Measurements from ENCODE around the gene CCR5AS.
"Not testable (repeated sequence)": the region's sequence is repeated elsewhere in the genome, so short reads cannot be mapped to it uniquely, and the experiment has no call there.

The CCR5AS gene

GRCh38 chr3:46433841-46434240, 27.0 kb upstream of the CCR5AS start:
- H3K27me3 ChIP-seq, result no peaks in the 10 kb centered on the region
- no peaks in the 10 kb centered on the region for H3K36me3 ChIP-seq
- no peak overlapping the region for H3K27ac ChIP-seq
- H3K9me3 ChIP-seq, result peaks cover 0 to 12% (median 0%) of the 10 kb centered on the region in 3 donors
- ATAC-seq, result no peak
- no peak overlapping the region for H3K4me3 ChIP-seq
- H3K4me1 ChIP-seq, result no peaks in the 10 kb centered on the region
- TF ChIP-seq EP300 (IDR thresholded peaks at IDR 0.05), result no peak
- TF ChIP-seq CTCF (IDR thresholded peaks at IDR 0.05), result no peak
- TF ChIP-seq POLR2A (IDR thresholded peaks at IDR 0.05), result no peak
- no peak for TF ChIP-seq POLR2AphosphoS5 (IDR thresholded peaks at IDR 0.05)
- WGBS, 2 donors (ENCODE audit: low coverage in 1 of 2), result 75 to 78% methylated on average over 1 of the region's 1 CpG

- H3K4me1 ChIP-seq, ATAC-seq, H3K36me3 ChIP-seq, H3K27me3 ChIP-seq, H3K27ac ChIP-seq, H3K4me3 ChIP-seq: not testable (repeated sequence)
- WGBS, 2 donors (ENCODE audit: low coverage in 1 of 2), result 78 to 85% methylated on average over 3 to 4 of the region's 4 CpGs
- H3K9me3 ChIP-seq, result peaks cover 0 to 12% (median 0%) of the 10 kb centered on the region in 3 donors
Measured at GRCh38 chr3:46433118-46433517, 26.3 kb upstream of the CCR5AS start.

DNA sequence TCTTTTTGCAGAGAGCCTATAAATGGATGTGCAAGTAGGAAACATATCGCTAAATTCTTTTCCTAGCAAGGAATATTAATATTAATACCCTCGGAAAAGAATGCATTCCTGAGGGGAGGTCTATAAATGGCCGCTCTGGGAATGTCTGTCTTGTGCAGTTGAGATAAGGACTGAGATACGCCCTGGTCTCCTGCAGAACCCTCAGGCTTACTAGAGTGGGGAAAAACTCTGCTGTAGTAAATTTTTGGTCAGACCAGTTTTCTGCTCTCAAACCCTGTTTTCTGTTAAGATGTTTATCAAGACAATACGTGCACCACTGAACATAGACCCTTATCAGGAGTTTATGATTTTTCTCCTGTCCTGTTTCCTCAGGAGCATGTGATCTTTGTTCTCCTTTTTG, 25.0 kb upstream of the CCR5AS start:
- 88 to 91% methylated on average over 5 of the region's 5 CpGs for WGBS, 2 donors (ENCODE audit: low coverage in 1 of 2)
- not testable (repeated sequence) for H3K27me3 ChIP-seq, ATAC-seq, H3K4me3 ChIP-seq, H3K36me3 ChIP-seq, H3K27ac ChIP-seq, H3K4me1 ChIP-seq
- peaks cover 0 to 12% (median 0%) of the 10 kb centered on the region in 3 donors for H3K9me3 ChIP-seq

GRCh38 chr3:46430879-46431278, 24.0 kb upstream of the CCR5AS start:
- WGBS, 2 donors (ENCODE audit: low coverage in 1 of 2), result 100% methylated on average over 1 of the region's 1 CpG; no CpG with 5 or more reads in 1 of the 2 donors
- not testable (repeated sequence) for H3K36me3 ChIP-seq

DNA sequence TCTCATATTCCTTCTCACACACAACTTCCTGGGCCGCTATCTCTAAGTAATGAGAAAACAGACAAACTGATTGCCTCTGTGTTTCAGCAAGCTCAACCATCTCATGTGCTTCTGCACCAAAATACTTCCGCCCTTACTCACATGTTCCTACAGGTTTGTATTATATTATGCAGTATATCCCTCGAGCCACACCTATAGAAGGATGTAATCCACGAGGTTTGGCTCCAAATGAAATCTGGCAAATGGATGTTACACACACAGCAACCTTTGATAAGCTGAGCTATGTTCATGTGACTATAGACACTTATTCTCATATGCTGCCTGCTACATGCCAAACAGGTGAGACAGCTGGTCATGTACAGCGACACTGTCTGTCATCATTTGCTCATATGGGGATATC, 22.8 kb upstream of the CCR5AS start:
- peaks cover 0 to 12% (median 0%) of the 10 kb centered on the region in 3 donors for H3K9me3 ChIP-seq
- no peak overlapping the region for H3K27ac ChIP-seq
- ATAC-seq, result no peak
- no peak for TF ChIP-seq EP300 (IDR thresholded peaks at IDR 0.05)
- TF ChIP-seq CTCF (IDR thresholded peaks at IDR 0.05), result no peak
- TF ChIP-seq POLR2AphosphoS5 (IDR thresholded peaks at IDR 0.05), result no peak
- H3K4me3 ChIP-seq, result no peak overlapping the region
- no peaks in the 10 kb centered on the region for H3K4me1 ChIP-seq
- H3K27me3 ChIP-seq, result no peaks in the 10 kb centered on the region
- 88 to 91% methylated on average over 3 to 4 of the region's 5 CpGs for WGBS, 2 donors (ENCODE audit: low coverage in 1 of 2)
- no peaks in the 10 kb centered on the region for H3K36me3 ChIP-seq

More at GRCh38 chr3:46430879-46431278, 24.0 kb upstream of the CCR5AS start:
- peaks cover 0 to 12% (median 0%) of the 10 kb centered on the region in 3 donors for H3K9me3 ChIP-seq
- not testable (repeated sequence) for H3K27ac ChIP-seq, H3K4me1 ChIP-seq, H3K4me3 ChIP-seq, H3K27me3 ChIP-seq, ATAC-seq

- no peaks in the 10 kb centered on the region for H3K4me1 ChIP-seq
- no peak for ATAC-seq
- 83 to 97% methylated on average over 3 to 5 of the region's 5 CpGs for WGBS, 2 donors (ENCODE audit: low coverage in 1 of 2)
- no peaks in the 10 kb centered on the region for H3K36me3 ChIP-seq
- peaks cover 0 to 12% (median 0%) of the 10 kb centered on the region in 3 donors for H3K9me3 ChIP-seq
- TF ChIP-seq POLR2AphosphoS5 (IDR thresholded peaks at IDR 0.05) (no peak), POLR2A (IDR thresholded peaks at IDR 0.05) (no peak), CTCF (IDR thresholded peaks at IDR 0.05) (no peak)
- no peak overlapping the region for H3K27ac ChIP-seq
- H3K4me3 ChIP-seq, result no peak overlapping the region
- H3K27me3 ChIP-seq, result no peaks in the 10 kb centered on the region
Measured at GRCh38 chr3:46429250-46429649, 22.4 kb upstream of the CCR5AS start.
